Uterus (tissue), 4 donors: ENCODE results near the gene MISP. TPM values are rescaled to one million over a fixed set of nuclear protein-coding genes. Genes with fewer than 3 reads are reported as not detected.

ENCODE experiments used
- DNase-seq, 2 donors: peaks; one replicate each; pipeline ENCODE4 v3.0.0-alpha.2; 2019 to 2020
- H3K27ac ChIP-seq, 2 donors: fragments of 200-600 bp; sonication (generic); 1 replicate in 1 of 2; 2 replicates in 1 of 2; pipeline ENCODE4 v1.5.1; 2016 to 2018
- H3K27me3 ChIP-seq, 2 donors: fragments of 200-600 bp; sonication (generic); one replicate each; pipeline ENCODE4 v1.5.1; 2018 to 2019; ENCODE audit warnings: control low read depth in 1 of 2
- H3K36me3 ChIP-seq, 2 donors: fragments of 200-600 bp; sonication (generic); one replicate each; pipeline ENCODE4 v1.5.1; 2019; ENCODE audit warnings: control low read depth in 1 of 2
- H3K4me1 ChIP-seq, 2 donors: fragments of 200-600 bp; sonication (generic); one replicate each; pipeline ENCODE4 v1.5.1; 2018 to 2019; ENCODE audit warnings: control low read depth in 1 of 2
- H3K4me3 ChIP-seq, 2 donors: fragments of 200-600 bp; sonication (generic); 1 replicate in 1 of 2; 2 replicates in 1 of 2; pipeline ENCODE4 v1.5.1; 2018 to 2019; ENCODE audit warnings: mild to moderate bottlenecking in 1 of 2
- H3K9me3 ChIP-seq, 2 donors: fragments of 200-600 bp; sonication (generic); one replicate each; pipeline ENCODE4 v1.5.1; 2019; ENCODE audit warnings: control low read depth in 1 of 2
- POLR2A ChIP-seq, 2 donors: fragments of 450-650 bp; IDR thresholded peaks; one replicate each; pipeline ENCODE4 v1.6.1; 2016; ENCODE audit warnings: antibody characterized with exemption in 2 of 2, mild to moderate bottlenecking in 1 of 2, moderate library complexity in 1 of 2
- intact Hi-C: fragments of 100-400 bp; cut with DNase I; formaldehyde crosslinking; loops from one replicate; pipeline ENCODE4 v1.15.1; 2023; ENCODE audit warnings: low total_unique reads
- total RNA-seq, 4 donors: library from RNA; depleted of rRNA in 3 of 4; stranded (reverse); fragments of >200 nt in 3 of 4; gene quantifications; one replicate each; pipeline versions ENCODE4 v1.1.0 to v1.2.4, GENCODE V29; 2014 to 2023
- TF ChIP-seq, protein P1 (sequence below), 4 experiments: fragments of 200-600 bp in 2 of 4; fragments of 450-650 bp in 2 of 4; sonication (generic) in 2 of 4; IDR thresholded peaks; one replicate each; pipeline ENCODE4 v1.5.1; 2016 to 2019; ENCODE audit warnings: antibody characterized with exemption in 4 of 4, mild to moderate bottlenecking in 2 of 4, moderate library complexity in 1 of 4
- donor health status: DM: yes; HTN: yes; CAD: no.

Gene MISP
- total RNA-seq, 4 donors from 2014 or later = 0.26 to 5.5 (median 0.39) TPM

DNA sequence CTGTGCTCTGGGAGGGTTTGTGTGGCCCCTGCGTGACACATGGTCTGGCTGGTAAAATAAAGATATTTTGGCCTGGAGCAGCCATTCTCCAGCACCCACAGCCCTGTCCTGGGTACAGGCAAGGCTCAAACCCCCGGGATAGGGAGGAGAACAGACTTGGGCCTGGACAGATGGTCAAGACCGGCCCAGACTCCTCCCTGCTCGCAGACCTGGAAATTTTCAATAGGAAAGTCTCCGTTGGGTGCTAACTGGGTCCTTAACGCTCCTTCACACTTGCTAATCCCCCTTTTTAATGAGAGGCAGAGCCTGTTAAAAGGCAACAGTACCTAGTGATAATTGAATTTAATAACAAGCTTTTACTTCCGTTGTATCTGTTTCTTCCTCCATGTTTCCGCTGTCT, 39.7 kb upstream of the MISP start:
- peaks cover 0 to 3% of the 10 kb centered on the region in 2 donors for H3K4me1 ChIP-seq
- H3K36me3 ChIP-seq = no peaks in the 10 kb centered on the region
- peak overlapping the region; percentile 88 for H3K27ac ChIP-seq
- TF ChIP-seq POLR2A (IDR thresholded peaks at IDR 0.05) = no peak
- TF ChIP-seq, protein P1, sequence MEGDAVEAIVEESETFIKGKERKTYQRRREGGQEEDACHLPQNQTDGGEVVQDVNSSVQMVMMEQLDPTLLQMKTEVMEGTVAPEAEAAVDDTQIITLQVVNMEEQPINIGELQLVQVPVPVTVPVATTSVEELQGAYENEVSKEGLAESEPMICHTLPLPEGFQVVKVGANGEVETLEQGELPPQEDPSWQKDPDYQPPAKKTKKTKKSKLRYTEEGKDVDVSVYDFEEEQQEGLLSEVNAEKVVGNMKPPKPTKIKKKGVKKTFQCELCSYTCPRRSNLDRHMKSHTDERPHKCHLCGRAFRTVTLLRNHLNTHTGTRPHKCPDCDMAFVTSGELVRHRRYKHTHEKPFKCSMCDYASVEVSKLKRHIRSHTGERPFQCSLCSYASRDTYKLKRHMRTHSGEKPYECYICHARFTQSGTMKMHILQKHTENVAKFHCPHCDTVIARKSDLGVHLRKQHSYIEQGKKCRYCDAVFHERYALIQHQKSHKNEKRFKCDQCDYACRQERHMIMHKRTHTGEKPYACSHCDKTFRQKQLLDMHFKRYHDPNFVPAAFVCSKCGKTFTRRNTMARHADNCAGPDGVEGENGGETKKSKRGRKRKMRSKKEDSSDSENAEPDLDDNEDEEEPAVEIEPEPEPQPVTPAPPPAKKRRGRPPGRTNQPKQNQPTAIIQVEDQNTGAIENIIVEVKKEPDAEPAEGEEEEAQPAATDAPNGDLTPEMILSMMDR (IDR thresholded peaks at IDR 0.05) = no peak
- H3K27me3 ChIP-seq = no peaks in the 10 kb centered on the region
- no peak overlapping the region for H3K4me3 ChIP-seq
- DNase-seq = no peak
- intact Hi-C loops = no loop called here
- no peaks in the 10 kb centered on the region for H3K9me3 ChIP-seq

DNA sequence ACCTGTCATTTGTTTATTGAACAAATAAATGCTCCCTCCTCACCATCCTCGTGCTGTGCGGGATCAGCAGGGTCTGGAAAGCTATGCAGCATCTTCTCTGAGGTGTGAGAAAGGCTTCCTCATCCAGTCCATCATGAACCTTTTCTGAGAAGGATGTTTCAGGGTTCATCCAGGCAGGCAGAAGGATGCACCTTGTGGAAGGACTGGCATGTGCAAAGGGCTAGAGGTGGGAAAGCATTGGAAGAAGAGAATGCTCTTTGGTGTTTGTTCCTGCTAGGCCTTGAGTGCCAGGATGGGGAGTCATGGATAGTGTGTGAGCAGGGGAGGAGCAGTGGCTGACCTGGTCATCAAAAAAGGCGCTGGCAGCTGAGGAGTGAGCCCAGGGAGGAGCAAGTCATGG, 35.6 kb upstream of the MISP start:
- intact Hi-C loops = no loop called here
- H3K27ac ChIP-seq = no peak overlapping the region
- no peak overlapping the region for H3K4me3 ChIP-seq
- peaks cover under 1 to 14% of the 10 kb centered on the region in 2 donors for H3K4me1 ChIP-seq
- no peaks in the 10 kb centered on the region for H3K9me3 ChIP-seq
- no peaks in the 10 kb centered on the region for H3K27me3 ChIP-seq
- no peak for DNase-seq
- no peaks in the 10 kb centered on the region for H3K36me3 ChIP-seq
- TF ChIP-seq POLR2A (IDR thresholded peaks at IDR 0.05) = no peak
- TF ChIP-seq, protein P1 (IDR thresholded peaks at IDR 0.05) = no peak

DNA sequence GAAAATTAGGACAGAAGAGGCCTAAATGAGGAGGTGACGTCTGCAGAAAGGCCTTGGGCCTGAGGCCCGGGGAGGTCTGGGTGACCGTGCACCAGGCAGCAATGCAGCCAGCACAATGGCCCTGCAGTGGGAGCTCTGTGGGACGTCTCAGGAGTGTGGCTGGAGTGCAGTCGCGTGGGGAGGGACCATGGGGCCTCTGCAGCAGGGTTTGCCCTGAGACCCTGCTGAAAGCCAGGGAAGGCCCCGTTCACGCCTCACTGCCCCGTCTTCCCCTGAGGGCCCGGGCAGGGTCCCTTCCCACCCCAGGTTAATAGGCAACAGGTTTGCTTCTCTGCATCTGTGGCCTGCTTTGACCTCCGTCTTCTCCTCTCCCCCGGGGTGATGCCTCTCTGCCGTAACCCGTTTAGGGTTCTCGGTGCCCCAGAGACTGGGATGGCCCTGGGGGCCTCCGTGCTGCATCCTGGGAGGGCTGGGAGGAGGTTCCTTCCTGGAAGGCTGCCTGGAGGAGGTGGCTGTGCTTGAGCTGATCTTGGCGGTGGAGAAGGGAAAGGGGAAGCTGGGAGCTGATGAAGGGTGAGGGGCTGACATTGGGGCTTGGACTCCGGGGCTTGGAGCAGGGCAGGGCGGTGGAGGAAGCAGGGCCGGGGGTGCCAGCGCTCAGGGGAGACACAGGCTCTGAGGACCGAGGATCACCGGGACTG, 32.5 kb upstream of the MISP start:
- no peak for TF ChIP-seq POLR2A (IDR thresholded peaks at IDR 0.05)
- TF ChIP-seq, protein P1 (IDR thresholded peaks at IDR 0.05) = no peak
- intact Hi-C loops = no loop called here
- Histone ChIP-seq H3K27me3 (no peaks in the 10 kb centered on the region), H3K4me3 (no peak overlapping the region), H3K4me1 (peaks cover 0 to 18% of the 10 kb centered on the region in 2 donors), H3K27ac (peak overlapping the region; percentile 76 to 79), H3K36me3 (no peaks in the 10 kb centered on the region), H3K9me3 (no peaks in the 10 kb centered on the region)
- DNase-seq = peak in 1 of 2 donors; percentile 50

DNA sequence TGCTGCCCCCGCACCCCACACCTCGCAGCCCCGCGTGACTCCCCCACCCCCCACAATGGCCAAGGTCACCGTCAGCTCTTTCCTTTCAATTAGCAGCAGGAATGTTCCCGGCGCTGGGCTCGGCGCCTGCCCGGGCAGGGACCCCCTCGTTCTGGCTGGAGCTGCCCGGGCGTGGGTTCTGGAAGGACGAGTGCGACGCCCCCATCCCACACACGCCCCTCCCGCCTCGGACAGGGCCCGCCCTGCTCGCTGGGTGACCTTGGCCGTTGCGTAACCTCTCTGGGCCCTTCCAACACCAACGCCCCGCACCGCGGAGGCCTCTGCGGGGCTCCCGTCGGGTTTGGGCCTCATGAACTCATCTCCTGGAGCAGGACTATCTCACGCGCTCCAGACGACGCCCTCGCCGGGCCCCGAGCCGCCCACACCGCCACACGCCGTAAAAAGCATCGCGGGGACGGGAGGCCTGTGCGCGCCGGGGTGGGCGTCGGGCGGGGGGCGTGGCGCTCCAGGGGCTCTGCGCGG, 31.9 kb upstream of the MISP start:
- H3K9me3 ChIP-seq = no peaks in the 10 kb centered on the region
- peaks cover 0 to 18% of the 10 kb centered on the region in 2 donors for H3K4me1 ChIP-seq
- no peaks in the 10 kb centered on the region for H3K36me3 ChIP-seq
- DNase-seq = peak; percentile 63 to 84
- no peak for TF ChIP-seq POLR2A (IDR thresholded peaks at IDR 0.05)
- TF ChIP-seq, protein P1 (IDR thresholded peaks at IDR 0.05) = no peak
- H3K27ac ChIP-seq = peak overlapping the region; percentile 76 to 79
- H3K27me3 ChIP-seq = no peaks in the 10 kb centered on the region
- intact Hi-C loops = no loop called here
- peak overlapping the region in 1 of 2 donors; percentile 4 for H3K4me3 ChIP-seq

DNA sequence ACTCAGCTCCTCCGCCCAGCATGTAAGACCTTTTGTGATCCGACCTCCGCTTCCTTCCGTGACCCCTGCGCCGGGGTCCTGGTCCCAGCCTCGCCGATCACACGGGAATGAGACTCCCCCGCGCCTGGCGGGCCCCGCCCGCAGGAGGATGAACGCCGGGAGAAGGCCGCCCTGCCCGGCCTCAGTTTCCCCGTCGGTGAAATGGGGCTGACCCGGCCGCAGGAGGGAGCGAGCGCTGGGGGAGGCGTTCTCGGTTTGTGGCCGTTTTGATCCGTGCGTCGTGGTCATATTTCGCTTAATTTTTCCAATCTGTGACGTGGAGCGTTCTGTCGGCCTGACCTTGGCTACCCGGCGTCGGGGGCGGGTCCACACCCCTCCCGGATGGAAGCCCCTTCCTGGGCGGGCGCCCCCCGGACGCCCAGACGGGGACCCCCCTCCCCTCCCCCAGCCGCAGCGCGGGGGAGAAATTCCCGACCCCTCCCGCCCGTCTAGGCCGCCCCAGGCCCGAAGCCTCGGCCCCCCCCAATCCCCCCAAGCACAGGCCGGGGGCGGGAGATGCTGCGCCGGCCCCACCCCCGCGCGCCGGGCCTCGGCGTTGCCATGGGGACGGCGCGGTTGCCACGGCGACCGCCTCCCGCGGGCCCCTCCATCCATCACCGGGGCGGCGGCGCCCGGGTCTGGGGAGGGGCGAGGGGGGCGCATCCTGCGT, 31.1 kb upstream of the MISP start:
- H3K4me3 ChIP-seq = peak overlapping the region in 1 of 2 donors; percentile 4
- H3K27me3 ChIP-seq = no peaks in the 10 kb centered on the region
- intact Hi-C loops = no loop called here
- TF ChIP-seq, protein P1 (IDR thresholded peaks at IDR 0.05) = no peak
- TF ChIP-seq POLR2A (IDR thresholded peaks at IDR 0.05) = no peak
- peak in 1 of 2 donors; percentile 58 for DNase-seq
- H3K27ac ChIP-seq = peak overlapping the region; percentile 76 to 79
- H3K4me1 ChIP-seq = peaks cover 0 to 18% of the 10 kb centered on the region in 2 donors
- no peaks in the 10 kb centered on the region for H3K9me3 ChIP-seq
- H3K36me3 ChIP-seq = no peaks in the 10 kb centered on the region
